ENCODE measurements around the gene GATC. TPM values are rescaled to one million over a fixed set of nuclear protein-coding genes. Genes with fewer than 3 reads are reported as not detected.

Gene GATC, protein sequence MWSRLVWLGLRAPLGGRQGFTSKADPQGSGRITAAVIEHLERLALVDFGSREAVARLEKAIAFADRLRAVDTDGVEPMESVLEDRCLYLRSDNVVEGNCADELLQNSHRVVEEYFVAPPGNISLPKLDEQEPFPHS
- total RNA-seq = 40.0 TPM

DNA sequence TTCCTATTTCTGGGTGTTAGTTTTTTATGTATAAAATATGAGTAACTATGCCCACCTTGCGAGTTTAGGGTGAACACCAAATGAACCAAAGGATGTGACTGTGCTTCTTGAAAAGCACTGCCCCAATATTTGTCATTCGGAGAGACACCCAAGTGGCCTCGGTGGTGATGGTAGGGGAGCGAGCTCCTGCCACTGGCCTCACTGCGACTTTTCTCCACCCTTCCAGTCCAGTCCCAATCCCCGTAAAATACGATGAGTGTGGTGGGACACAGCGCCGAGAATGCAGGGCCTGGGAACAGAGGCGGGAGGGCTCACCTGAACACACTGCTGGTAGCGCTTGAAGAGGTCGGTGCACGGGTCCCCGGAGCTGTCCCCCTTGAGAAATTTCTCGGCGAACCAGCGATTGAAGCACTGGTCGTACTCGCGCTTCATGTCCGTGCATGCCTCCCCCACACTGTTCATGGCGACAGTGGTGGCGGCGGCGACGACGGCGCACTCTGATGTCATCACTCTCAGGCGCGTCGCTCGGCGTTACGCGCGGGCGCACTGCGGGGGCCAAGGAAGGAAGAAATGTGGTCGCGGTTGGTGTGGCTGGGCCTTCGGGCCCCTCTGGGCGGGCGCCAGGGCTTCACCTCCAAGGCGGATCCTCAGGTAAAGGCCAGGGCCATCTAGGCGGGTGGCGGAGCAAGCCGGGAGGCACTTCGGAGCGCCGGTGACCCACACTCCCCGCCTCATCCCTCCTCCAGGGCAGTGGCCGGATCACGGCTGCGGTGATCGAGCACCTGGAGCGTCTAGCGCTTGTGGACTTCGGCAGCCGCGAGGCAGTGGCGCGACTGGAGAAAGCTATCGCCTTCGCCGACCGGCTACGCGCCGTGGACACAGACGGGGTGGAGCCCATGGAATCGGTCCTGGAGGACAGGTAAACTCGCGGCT lies at the start of gene GATC, which contains the start of gene TRIAP1:
Gene GATC, plus strand, starts transcription at position 534 of the 933 bp plus-strand sequence. Its CDS starts 37 bp downstream, at position 571.
Gene TRIAP1, minus strand, starts transcription at position 474 of the 933 bp plus-strand sequence. Its CDS starts 12 bp downstream, at position 462.

DNA sequence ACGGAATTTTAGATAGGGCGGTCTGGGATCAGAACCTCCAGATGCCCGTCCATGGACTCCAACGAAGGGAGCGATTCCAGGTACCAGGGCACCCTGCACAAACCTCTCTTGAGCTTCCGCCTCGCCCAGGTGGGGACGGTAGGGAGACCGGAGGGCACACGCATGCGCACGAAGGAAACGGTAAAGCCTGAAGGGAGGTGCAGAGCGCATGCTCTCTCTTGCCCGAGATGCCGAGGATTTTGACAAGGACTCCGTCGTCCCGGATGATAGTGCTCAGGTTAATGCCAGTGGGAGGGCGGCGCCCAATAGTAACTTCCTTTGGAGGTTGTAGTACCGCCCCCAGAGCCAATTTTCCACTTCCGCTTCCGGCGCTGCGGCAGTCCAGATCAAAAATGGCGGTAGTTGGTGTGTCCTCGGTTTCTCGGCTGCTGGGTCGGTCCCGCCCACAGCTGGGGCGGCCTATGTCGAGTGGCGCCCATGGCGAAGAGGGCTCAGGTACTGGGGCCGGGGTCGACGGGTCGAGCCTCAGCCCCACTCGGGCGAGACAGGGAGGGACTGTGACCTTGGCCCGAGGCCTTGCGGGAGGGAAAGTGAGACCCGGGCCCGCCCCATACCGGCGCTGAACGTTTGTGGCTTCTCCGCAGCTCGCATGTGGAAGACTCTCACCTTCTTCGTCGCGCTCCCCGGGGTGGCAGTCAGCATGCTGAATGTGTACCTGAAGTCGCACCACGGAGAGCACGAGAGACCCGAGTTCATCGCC lies 8.3 kb upstream of the GATC start, which contains the start of gene COX6A1:
Gene COX6A1, plus strand, starts transcription at position 379 of the 760 bp plus-strand sequence. Its CDS starts 14 bp downstream, at position 393.

DNA sequence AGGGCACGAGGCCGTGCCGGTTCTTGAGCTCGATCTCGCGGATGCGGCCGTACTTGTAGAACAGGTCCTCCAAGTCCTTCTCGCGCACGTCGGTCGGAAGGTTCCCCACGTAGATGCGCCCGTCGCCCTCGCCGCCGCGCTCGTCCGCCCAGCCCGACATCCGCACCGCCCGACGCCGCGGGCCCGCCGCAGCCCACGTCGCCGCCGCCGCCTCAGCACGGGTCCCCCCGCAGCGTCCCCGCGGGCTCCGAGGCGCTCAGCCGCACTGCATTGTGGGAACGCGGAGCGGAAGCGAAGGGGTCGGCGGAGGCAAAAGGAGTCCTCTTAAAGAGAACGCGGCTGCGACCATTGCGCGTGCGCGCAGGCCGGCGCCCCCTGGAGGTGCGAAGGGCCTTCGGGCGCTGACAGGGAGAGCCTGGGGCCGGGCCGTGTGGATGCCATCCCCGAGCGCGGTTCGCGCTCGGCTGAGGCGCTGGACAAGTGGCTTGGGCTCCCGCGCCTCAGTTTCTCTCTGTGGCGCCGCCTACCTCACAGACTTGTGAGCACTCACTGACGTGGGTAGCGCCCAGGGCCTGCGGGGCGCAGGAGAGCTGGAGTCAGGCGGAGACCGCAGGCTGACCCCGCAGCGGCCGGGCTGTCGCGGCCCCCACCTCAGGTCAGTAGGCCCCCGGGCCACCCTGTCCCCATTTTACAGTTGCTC lies 23.4 kb downstream of the GATC start, which contains the start of gene SRSF9:
Gene SRSF9, minus strand, starts transcription at position 299 of the 700 bp plus-strand sequence. Its CDS starts 139 bp downstream, at position 160.

DNA sequence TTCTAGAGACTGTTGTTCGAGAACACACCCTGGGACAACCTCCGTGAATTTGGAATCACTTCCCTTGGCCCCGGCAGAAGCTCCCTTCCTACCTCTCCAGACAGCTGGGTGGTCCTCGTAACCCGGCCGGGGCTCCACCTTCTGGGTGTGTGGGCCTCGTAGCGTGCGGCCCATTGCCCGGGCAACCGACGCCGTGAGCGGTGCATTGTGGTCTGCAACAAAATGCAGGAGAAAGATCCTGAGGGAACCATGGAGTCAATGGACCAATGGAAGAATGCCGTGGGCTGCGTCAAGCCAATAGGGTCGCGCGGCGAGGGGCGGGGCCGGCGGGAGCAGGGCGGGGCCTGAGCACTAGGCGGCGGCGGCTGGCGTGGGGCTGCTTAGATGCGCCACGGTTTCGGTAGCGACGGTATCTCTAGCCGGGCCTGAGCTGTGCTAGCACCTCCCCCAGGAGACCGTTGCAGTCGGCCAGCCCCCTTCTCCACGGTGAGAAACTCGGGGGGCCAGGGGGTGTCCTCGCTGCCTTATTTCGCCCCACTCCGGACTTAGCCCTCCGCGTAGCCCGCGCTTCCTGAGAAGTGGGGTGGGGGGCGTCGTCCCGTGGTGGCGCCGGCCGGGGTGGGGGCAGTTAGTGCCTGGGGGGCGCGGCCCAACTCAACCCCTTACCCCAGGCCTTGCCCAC lies 49.6 kb downstream of the GATC start, which contains the start of gene DYNLL1:
Gene DYNLL1, plus strand, starts transcription at position 383 of the 682 bp plus-strand sequence. CDS start 309 bp downstream, outside the sequence.

Other genes with a start within 250 kb of the GATC start
- 1,871 TPM for gene RPLP0, start 245.3 kb upstream of the GATC start, total RNA-seq
- 61.1 TPM for gene PXN, start 180.7 kb upstream of the GATC start, total RNA-seq
- gene RNU4-2, start 154.5 kb upstream of the GATC start, total RNA-seq = under 0.01 TPM
- under 0.01 TPM for gene RNU4-1, start 153.2 kb upstream of the GATC start, total RNA-seq
- 9.5 TPM for gene SIRT4, start 144.1 kb upstream of the GATC start, total RNA-seq
- gene PLA2G1B, start 118.7 kb upstream of the GATC start, total RNA-seq = not detected
- gene MSI1, start 77.3 kb upstream of the GATC start, total RNA-seq = 121 TPM
- 218 TPM for gene COX6A1, start 8.3 kb upstream of the GATC start, total RNA-seq
- 11.1 TPM for gene TRIAP1, start 60 bp upstream of the GATC start, total RNA-seq
- gene SRSF9, start 23.3 kb downstream of the GATC start, total RNA-seq = 122 TPM
- 194 TPM for gene DYNLL1, start 49.7 kb downstream of the GATC start, total RNA-seq
- gene COQ5, start 82.7 kb downstream of the GATC start, total RNA-seq = 44.0 TPM
- gene RNF10, start 87.9 kb downstream of the GATC start, total RNA-seq = 192 TPM
- gene POP5, start 135.0 kb downstream of the GATC start, total RNA-seq = 29.6 TPM
- 5.7 TPM for gene CABP1, start 194.2 kb downstream of the GATC start, total RNA-seq
- gene MLEC, start 240.7 kb downstream of the GATC start, total RNA-seq = 87.2 TPM